Glutamatergic neuron (in vitro differentiated cells): ENCODE data around the gene PLXNA2. TPM values are rescaled to one million over a fixed set of nuclear protein-coding genes. Genes with fewer than 3 reads are reported as not detected.

Source experiments
- DNase-seq: peaks from one replicate; pipeline ENCODE4 v3.0.0; 2022
- H3K27ac Mint-ChIP-seq: one replicate; pipeline ENCODE4 v1.8.0; 2020; ENCODE audit warnings: mild to moderate bottlenecking, mixed read lengths, inconsistent platforms; ENCODE audit not compliant: unreplicated experiment
- H3K27me3 Mint-ChIP-seq: one replicate; pipeline ENCODE4 v1.8.0; 2020; ENCODE audit warnings: mild to moderate bottlenecking, moderate library complexity, mixed read lengths, inconsistent platforms; ENCODE audit not compliant: unreplicated experiment
- H3K36me3 Mint-ChIP-seq: one replicate; pipeline ENCODE4 v1.8.0; 2020; ENCODE audit warnings: mild to moderate bottlenecking, mixed read lengths, inconsistent platforms; ENCODE audit not compliant: unreplicated experiment
- H3K4me1 Mint-ChIP-seq: one replicate; pipeline ENCODE4 v1.8.0; 2020; ENCODE audit warnings: mild to moderate bottlenecking, low read depth, mixed read lengths, inconsistent platforms; ENCODE audit not compliant: unreplicated experiment
- H3K4me3 Mint-ChIP-seq: one replicate; pipeline ENCODE4 v1.8.0; 2020; ENCODE audit warnings: mild to moderate bottlenecking, mixed read lengths, inconsistent platforms; ENCODE audit not compliant: unreplicated experiment
- H3K9me3 Mint-ChIP-seq: one replicate; pipeline ENCODE4 v1.8.0; 2020; ENCODE audit warnings: mild to moderate bottlenecking, moderate library complexity, mixed read lengths, inconsistent platforms; ENCODE audit not compliant: unreplicated experiment
- total RNA-seq: library from RNA; stranded (reverse); fragmentation: NEBNext Ultra II Directional; extraction: Animal tissue kit (Norgen Biotek cat#: 25700); gene quantifications from one replicate; pipeline ENCODE4 v1.2.1, GENCODE V29; 2021; ENCODE audit not compliant: unreplicated experiment
- TF ChIP-seq, protein P1 (sequence below): fragments of 200-600 bp; sonication (generic); IDR thresholded peaks from one replicate; pipeline ENCODE4 v1.5.0; 2021; ENCODE audit not compliant: partially characterized antibody, unreplicated experiment

PLXNA2 gene
- total RNA-seq, 1 donor from 2014 or later, result 66.0 TPM

DNA sequence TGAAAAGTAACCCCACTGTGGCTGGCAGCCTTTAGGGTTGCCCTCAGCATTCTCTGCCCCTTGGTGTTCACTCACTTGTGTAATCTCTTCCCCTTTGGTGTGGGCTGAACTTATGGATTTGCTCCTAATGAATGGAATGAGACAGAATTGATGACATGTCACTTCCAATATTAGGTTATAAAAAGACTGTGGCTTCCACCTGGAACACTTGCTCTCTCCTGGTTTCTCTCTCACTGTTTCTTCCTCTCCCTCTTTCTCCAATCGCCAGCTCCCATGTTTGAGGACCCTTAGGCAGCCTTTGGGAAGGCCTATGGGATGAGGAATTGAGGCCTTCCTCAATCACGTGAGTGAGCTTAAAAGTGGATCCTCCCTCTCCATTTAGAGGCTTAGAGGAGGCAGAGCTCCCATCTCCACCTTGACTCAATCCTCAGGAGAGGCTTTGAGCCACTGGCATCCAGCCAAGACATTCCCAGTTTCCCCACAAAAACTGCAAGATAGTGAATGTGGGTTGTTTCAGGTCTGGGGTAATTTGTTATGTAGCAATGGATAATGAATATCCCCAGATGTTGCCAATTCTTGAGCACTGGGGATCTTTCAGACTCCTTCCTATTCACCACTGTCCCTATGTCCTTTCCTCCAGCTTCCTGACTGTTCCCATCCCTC is 237.8 kb downstream of the PLXNA2 start:
- Mint-ChIP-seq H3K4me1 (peaks cover 9% of the 10 kb centered on the region), H3K9me3 (peaks cover 2% of the 10 kb centered on the region), H3K36me3 (no peaks in the 10 kb centered on the region), H3K27ac (no peak overlapping the region), H3K27me3 (peaks cover 3% of the 10 kb centered on the region), H3K4me3 (no peak overlapping the region)
- no peak for DNase-seq
- TF ChIP-seq, protein P1, sequence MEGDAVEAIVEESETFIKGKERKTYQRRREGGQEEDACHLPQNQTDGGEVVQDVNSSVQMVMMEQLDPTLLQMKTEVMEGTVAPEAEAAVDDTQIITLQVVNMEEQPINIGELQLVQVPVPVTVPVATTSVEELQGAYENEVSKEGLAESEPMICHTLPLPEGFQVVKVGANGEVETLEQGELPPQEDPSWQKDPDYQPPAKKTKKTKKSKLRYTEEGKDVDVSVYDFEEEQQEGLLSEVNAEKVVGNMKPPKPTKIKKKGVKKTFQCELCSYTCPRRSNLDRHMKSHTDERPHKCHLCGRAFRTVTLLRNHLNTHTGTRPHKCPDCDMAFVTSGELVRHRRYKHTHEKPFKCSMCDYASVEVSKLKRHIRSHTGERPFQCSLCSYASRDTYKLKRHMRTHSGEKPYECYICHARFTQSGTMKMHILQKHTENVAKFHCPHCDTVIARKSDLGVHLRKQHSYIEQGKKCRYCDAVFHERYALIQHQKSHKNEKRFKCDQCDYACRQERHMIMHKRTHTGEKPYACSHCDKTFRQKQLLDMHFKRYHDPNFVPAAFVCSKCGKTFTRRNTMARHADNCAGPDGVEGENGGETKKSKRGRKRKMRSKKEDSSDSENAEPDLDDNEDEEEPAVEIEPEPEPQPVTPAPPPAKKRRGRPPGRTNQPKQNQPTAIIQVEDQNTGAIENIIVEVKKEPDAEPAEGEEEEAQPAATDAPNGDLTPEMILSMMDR, result no peak

- TF ChIP-seq, protein P1, result no peak
- no peaks in the 10 kb centered on the region for H3K36me3 Mint-ChIP-seq
- H3K9me3 Mint-ChIP-seq, result peaks cover 2% of the 10 kb centered on the region
- H3K4me1 Mint-ChIP-seq, result peaks cover 5% of the 10 kb centered on the region
- no peak for DNase-seq
- no peak overlapping the region for H3K4me3 Mint-ChIP-seq
- no peak overlapping the region for H3K27ac Mint-ChIP-seq
- H3K27me3 Mint-ChIP-seq, result peaks cover 3% of the 10 kb centered on the region
These were observed 239.3 kb downstream of the PLXNA2 start for GRCh38 chr1:208004851-208005250.

DNA sequence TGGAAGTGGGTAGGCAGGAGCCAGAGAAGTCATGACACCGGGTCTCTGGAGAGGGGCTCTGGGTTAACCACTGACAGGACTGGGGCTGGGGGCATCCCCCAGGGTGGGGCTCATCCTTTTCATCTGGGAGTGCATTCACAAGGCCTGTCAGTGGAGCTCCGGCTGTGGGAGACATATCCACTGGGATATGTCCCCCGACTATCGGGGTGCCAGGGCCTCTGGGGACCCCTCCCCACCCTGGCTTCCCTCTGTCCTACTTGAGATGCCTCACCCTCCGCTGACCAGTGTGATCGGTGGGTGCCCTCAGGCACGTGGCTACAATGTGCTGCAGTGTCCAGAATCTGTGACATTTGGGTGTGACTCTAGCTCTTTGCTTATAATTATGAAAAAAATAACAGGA is 240.9 kb downstream of the PLXNA2 start:
- Mint-ChIP-seq H3K4me1 (no peaks in the 10 kb centered on the region), H3K36me3 (no peaks in the 10 kb centered on the region), H3K4me3 (no peak overlapping the region), H3K27me3 (peaks cover 3% of the 10 kb centered on the region), H3K27ac (no peak overlapping the region), H3K9me3 (peaks cover 2% of the 10 kb centered on the region)
- DNase-seq, result no peak
- TF ChIP-seq, protein P1, result no peak

DNA sequence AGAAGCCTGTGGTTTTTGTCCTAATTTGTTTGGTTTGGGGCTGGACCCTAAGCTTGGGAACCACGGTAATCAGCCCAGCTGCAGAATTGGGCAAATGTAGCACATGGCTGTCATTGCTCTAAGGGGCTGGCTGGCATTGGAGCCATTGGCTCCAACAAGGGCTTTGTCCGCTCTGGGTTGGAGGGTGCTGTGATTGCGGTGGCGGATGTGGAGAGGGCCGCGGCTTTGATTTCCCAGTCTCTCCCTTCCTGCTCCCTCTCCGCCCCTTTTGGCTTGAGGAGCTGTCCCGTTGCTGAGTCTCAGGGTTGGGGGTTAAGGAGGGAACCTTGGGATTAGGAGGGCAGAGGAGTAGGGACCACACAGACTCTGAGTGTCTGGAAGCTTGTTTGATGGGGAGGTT is 241.5 kb downstream of the PLXNA2 start:
- Mint-ChIP-seq H3K4me1 (no peaks in the 10 kb centered on the region), H3K36me3 (no peaks in the 10 kb centered on the region), H3K27ac (no peak overlapping the region), H3K27me3 (peaks cover 3% of the 10 kb centered on the region), H3K9me3 (peaks cover 2% of the 10 kb centered on the region), H3K4me3 (no peak overlapping the region)
- no peak for DNase-seq
- TF ChIP-seq, protein P1, result no peak

- TF ChIP-seq, protein P1, result no peak
- Mint-ChIP-seq H3K27me3 (peaks cover 3% of the 10 kb centered on the region), H3K36me3 (no peaks in the 10 kb centered on the region), H3K27ac (no peak overlapping the region), H3K9me3 (no peaks in the 10 kb centered on the region), H3K4me1 (no peaks in the 10 kb centered on the region), H3K4me3 (no peak overlapping the region)
- DNase-seq, result no peak
These were observed 242.1 kb downstream of the PLXNA2 start for GRCh38 chr1:208002078-208002477.
